Ovary (tissue), 9 donors: Measurements from ENCODE around the gene INCENP. TPM values are rescaled to one million over a fixed set of nuclear protein-coding genes. Genes with fewer than 3 reads are reported as not detected.

ENCODE experiments used
- DNase-seq, 5 donors: peaks; one replicate each; pipeline ENCODE4 v3.0.0-alpha.2; 2019 to 2020
- H3K27ac ChIP-seq, 2 donors: fragments of 200-600 bp; one replicate each; pipeline versions ENCODE4 v1.5.1 to v1.8.0; 2019 to 2022
- H3K27me3 ChIP-seq: fragments of 200-600 bp; one replicate; pipeline ENCODE4 v1.8.0; 2022
- H3K36me3 ChIP-seq: fragments of 200-600 bp; sonication (generic); one replicate; pipeline ENCODE4 v1.5.1; 2019
- H3K4me1 ChIP-seq: one replicate; pipeline ENCODE4 v1.8.1; 2013; ENCODE audit warnings: mild to moderate bottlenecking, moderate library complexity; ENCODE audit not compliant: insufficient read depth
- H3K4me3 ChIP-seq: fragments of 200-600 bp; sonication (generic); one replicate; pipeline ENCODE4 v1.5.1; 2017
- H3K9me3 ChIP-seq, 2 donors: fragments of 200-600 bp in 1 of 2; sonication (generic) in 1 of 2; one replicate each; pipeline versions ENCODE4 v1.5.1 to v1.8.1; 2013 to 2019; ENCODE audit warnings: mild to moderate bottlenecking in 1 of 2, moderate library complexity in 1 of 2
- CTCF ChIP-seq, 3 donors: fragments of 450-650 bp in 2 of 3; fragments of 200-600 bp in 1 of 3; IDR thresholded peaks; one replicate each; pipeline versions ENCODE4 v1.5.1 to v1.8.0; 2016 to 2022; ENCODE audit warnings: antibody characterized with exemption in 3 of 3, mild to moderate bottlenecking in 1 of 3
- EP300 ChIP-seq: sonication (generic); formaldehyde crosslinking; IDR thresholded peaks from one replicate; pipeline ENCODE4 v1.6.1; 2017; ENCODE audit warnings: antibody characterized with exemption
- POLR2A ChIP-seq: fragments of 450-650 bp; IDR thresholded peaks from one replicate; pipeline ENCODE4 v1.6.1; 2017; ENCODE audit warnings: antibody characterized with exemption, mild to moderate bottlenecking, moderate library complexity
- WGBS, 3 donors: extraction: QIAGEN DNeasy Blood & Tissue Kit in 1 of 3; methylation state at CpG; one replicate each; pipeline versions ENCODE4 v1.1.5 to v1.1.7; 2013 to 2017; 5-methylcytosine and 5-hydroxymethylcytosine counted together
- intact Hi-C, 4 donors: fragments of 100-400 bp; cut with DNase I; formaldehyde crosslinking; loops; one replicate each; pipeline versions ENCODE4 v1.11.0 to v1.15.1; 2022 to 2023
- polyA plus RNA-seq, 2 donors: library from polyadenylated mRNA; stranded (reverse); fragments of 200-250 nt in 1 of 2; fragments of 350-450 nt in 1 of 2; fragmentation: Illumina TruSeq in 1 of 2; extraction: RNeasy Lipid Tissue Mini Kit (QIAGEN cat#74804) in 1 of 2; gene quantifications; one replicate each; pipeline ENCODE4 v1.2.3, GENCODE V29; 2013 to 2014
- total RNA-seq, 7 donors: library from RNA; depleted of rRNA in 2 of 7; stranded (reverse); fragments of >200 nt in 2 of 7; fragmentation: NEBNext Ultra II Directional in 3 of 7; extraction: Animal tissue kit (Norgen Biotek cat#: 25700) in 3 of 7; gene quantifications; one replicate each; pipeline versions ENCODE4 v1.1.0 to v1.2.4, GENCODE V29; 2016 to 2023
- donor health status: DM: no; HTN: no; CAD: no; lungs with moderate emphysema.
- donor health status: DM: no; HTN: no; CAD: no.
- donor health status: Bipolar disorder and iron deficiency.
- donor health status: DM: yes; HTN: yes; CAD: no.
- donor health status: DM: no; HTN: no; CAD: no.
- donor health status: DM: yes; HTN: yes; CAD: no.

Gene INCENP
- total and polyA plus RNA-seq, 9 donors: 6.6 to 20.0 (median 14.6) TPM

DNA sequence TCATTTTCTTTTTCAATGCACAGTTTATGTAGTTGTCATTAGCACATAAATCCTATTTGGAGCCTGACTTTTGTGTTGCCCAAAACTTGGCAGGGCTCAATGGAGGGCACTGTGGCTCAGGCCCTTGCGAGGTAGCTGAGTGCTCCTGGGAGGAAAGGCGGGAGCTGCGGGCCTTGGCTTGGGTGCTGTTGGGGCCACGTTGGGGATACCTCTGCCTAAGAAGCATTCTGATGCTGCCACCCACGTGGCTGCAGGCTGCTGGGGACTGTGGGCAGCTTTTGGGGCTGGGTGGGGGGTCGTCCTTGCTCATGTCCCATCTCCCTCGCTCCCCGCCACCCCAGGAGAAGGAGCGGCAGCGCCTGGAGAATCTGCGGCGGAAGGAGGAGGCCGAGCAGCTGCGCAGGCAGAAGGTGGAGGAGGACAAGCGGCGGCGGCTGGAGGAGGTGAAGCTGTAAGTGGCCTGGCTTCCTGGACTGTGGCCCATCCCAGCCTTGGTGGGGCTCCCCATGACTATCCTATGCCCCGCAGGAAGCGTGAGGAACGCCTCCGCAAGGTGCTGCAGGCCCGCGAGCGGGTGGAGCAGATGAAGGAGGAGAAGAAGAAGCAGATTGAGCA, 20.9 kb downstream of the INCENP start:
- intact Hi-C loops: no loop called here
- peak in 1 of 5 donors; percentile 26 for DNase-seq
- no peaks in the 10 kb centered on the region for H3K36me3 ChIP-seq
- H3K4me3 ChIP-seq: no peak overlapping the region
- H3K27ac ChIP-seq: no peak overlapping the region
- 95 to 96% (median 95%) methylated on average over 24 of the region's 24 CpGs for WGBS, 3 donors
- no peaks in the 10 kb centered on the region for H3K27me3 ChIP-seq
- no peaks in the 10 kb centered on the region for H3K4me1 ChIP-seq
- H3K9me3 ChIP-seq: no peaks in the 10 kb centered on the region
- TF ChIP-seq CTCF (IDR thresholded peaks at IDR 0.05) (no peak), POLR2A (no peak), EP300 (no peak)

DNA sequence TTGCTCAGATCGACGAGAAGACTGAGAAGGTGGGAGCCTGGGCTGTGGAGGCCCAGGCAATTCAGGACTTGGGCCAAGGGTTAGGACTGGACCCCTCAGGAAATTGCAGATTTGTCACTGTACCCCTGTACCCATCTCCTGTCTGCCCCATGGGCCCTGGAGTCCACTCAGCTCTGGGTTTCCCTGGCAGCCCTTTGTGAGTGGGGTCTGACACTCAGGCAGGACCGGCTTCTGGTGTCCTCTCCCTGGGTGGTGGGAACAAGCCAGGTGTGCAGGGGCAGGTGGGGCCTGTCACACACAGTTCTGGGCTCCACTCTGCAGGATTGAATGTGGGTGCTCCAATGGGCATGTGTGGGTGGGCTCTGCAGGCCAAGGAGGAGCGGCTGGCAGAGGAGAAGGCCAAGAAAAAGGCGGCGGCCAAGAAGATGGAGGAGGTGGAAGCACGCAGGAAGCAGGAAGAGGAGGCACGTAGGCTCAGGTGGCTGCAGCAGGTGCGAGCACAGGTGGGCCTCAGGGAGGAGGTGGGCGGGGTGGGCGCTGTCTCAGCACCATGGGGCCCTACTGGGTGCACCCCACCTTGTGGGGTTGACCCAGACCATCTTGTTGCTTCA, 21.6 kb downstream of the INCENP start:
- Histone ChIP-seq H3K27ac (no peak overlapping the region), H3K9me3 (no peaks in the 10 kb centered on the region), H3K4me3 (no peak overlapping the region), H3K27me3 (no peaks in the 10 kb centered on the region), H3K4me1 (no peaks in the 10 kb centered on the region), H3K36me3 (no peaks in the 10 kb centered on the region)
- intact Hi-C loops: no loop called here
- no peak for TF ChIP-seq CTCF (IDR thresholded peaks at IDR 0.05)
- WGBS, 3 donors: 91 to 98% (median 93%) methylated on average over 11 of the region's 11 CpGs
- no peak for DNase-seq

- Histone ChIP-seq H3K9me3 (no peaks in the 10 kb centered on the region), H3K36me3 (no peaks in the 10 kb centered on the region), H3K4me1 (no peaks in the 10 kb centered on the region), H3K27ac (no peak overlapping the region), H3K4me3 (no peak overlapping the region), H3K27me3 (no peaks in the 10 kb centered on the region)
- intact Hi-C loops: no loop called here
- 91 to 95% (median 94%) methylated on average over 36 of the region's 36 CpGs for WGBS, 3 donors
- DNase-seq: no peak
- TF ChIP-seq POLR2A: no peak
- no peak for TF ChIP-seq EP300
- TF ChIP-seq CTCF (IDR thresholded peaks at IDR 0.05): no peak
These were observed 22.8 kb downstream of the INCENP start for GRCh38 chr11:62146476-62147200.

- intact Hi-C loops: no loop called here
- Histone ChIP-seq H3K4me3 (no peak overlapping the region), H3K36me3 (no peaks in the 10 kb centered on the region), H3K27me3 (no peaks in the 10 kb centered on the region), H3K27ac (no peak overlapping the region), H3K4me1 (no peaks in the 10 kb centered on the region), H3K9me3 (no peaks in the 10 kb centered on the region)
- 88 to 92% (median 89%) methylated on average over 12 of the region's 12 CpGs for WGBS, 3 donors
- TF ChIP-seq POLR2A: no peak
- no peak for TF ChIP-seq EP300
- no peak for TF ChIP-seq CTCF (IDR thresholded peaks at IDR 0.05)
- DNase-seq: no peak
These were observed 23.7 kb downstream of the INCENP start for GRCh38 chr11:62147545-62147944.
